Fibroblast of lung (primary cell): ENCODE results near the gene HOXC6.

Experiments used
- CTCF ChIP-seq, 2 donors: IDR thresholded peaks in 1 of 2; conservative IDR thresholded peaks in 1 of 2; 1 replicate in 1 of 2; 2 replicates in 1 of 2; pipeline ENCODE4 v1.5.1; 2011 to 2012; ENCODE audit warnings: low read length in 2 of 2, control low read depth in 1 of 2, inconsistent platforms in 1 of 2, low read depth in 1 of 2, mild to moderate bottlenecking in 1 of 2
- EZH2 ChIP-seq: IDR thresholded peaks from 2 replicates; pipeline ENCODE4 v1.5.1; 2012; ENCODE audit warnings: low read length, control low read depth, mild to moderate bottlenecking; ENCODE audit errors: missing control alignments

DNA sequence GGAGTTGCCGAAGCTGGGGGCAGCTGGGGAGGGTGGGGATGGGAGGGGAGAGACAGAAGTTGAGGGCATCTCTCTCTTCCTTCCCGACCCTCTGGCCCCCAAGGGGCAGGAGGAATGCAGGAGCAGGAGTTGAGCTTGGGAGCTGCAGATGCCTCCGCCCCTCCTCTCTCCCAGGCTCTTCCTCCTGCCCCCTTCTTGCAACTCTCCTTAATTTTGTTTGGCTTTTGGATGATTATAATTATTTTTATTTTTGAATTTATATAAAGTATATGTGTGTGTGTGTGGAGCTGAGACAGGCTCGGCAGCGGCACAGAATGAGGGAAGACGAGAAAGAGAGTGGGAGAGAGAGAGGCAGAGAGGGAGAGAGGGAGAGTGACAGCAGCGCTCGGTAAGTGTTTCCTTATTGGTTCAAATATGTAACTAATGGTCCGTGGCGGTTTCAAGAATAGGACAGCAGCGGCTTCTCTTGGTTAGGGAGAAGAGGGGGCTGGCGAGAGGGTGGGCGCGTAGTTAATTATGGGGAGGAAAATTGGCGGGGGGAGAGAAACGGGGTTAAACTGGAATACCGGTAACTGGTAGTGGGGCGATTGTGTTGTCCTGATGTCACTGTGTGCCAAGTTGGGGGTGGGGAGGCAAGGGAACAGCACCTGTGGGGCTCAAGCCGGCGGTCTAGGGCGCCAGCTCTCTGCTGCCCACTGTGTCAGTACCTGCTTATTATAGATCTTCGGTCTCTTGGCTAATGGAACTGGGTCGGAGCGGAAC, 11.0 kb upstream of the HOXC6 start:
- no peak for TF ChIP-seq CTCF (conservative IDR thresholded peaks at IDR 0.05 in 1 of 2, IDR thresholded peaks at IDR 0.05 in 1 of 2; ENCODE audit: low read depth in 1 of 2, low read length in 2 of 2)
- TF ChIP-seq EZH2: peak; percentile 73
